Esophagus muscularis mucosa (tissue), 4 donors: Measurements from ENCODE around the gene CAMK1D.

ENCODE experiments used
- EP300 ChIP-seq: sonication (generic); formaldehyde crosslinking; IDR thresholded peaks from one replicate; pipeline ENCODE4 v1.6.1; 2017; ENCODE audit warnings: antibody characterized with exemption
- POLR2A ChIP-seq: fragments of 450-650 bp; IDR thresholded peaks from one replicate; pipeline ENCODE4 v1.6.1; 2017; ENCODE audit warnings: antibody characterized with exemption, moderate library complexity, mild to moderate bottlenecking, low read depth
- POLR2AphosphoS5 ChIP-seq, 2 donors: sonication (generic); formaldehyde crosslinking; IDR thresholded peaks; one replicate each; pipeline ENCODE4 v1.6.1; 2017; ENCODE audit warnings: antibody characterized with exemption in 2 of 2
- TF ChIP-seq, protein P1 (sequence below), 3 experiments: fragments of 200-600 bp in 2 of 3; fragments of 450-650 bp in 1 of 3; sonication (generic) in 2 of 3; IDR thresholded peaks; one replicate each; pipeline ENCODE4 v1.5.1; 2017 to 2019; ENCODE audit warnings: antibody characterized with exemption in 3 of 3, mild to moderate bottlenecking in 2 of 3, moderate library complexity in 1 of 3

DNA sequence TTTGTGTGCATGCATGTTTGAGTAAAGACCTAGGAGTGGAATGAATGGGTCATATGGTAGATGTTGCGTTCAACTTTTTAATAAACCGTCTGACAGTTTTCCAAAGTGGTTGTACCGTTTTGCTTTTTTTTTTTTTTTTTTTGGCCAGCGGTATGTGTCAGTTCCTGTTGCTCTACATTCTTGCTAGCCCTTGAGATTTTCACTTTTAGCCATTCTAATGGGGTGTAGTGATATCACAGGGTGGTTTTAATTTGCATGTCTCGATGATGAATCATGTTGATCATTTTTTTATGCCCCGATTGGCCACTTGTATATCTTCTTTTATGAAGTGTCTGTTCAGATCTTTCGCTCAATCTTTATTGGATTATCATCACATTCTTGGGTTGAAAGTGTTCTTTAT, 320.7 kb downstream of the CAMK1D start:
- TF ChIP-seq, protein P1, sequence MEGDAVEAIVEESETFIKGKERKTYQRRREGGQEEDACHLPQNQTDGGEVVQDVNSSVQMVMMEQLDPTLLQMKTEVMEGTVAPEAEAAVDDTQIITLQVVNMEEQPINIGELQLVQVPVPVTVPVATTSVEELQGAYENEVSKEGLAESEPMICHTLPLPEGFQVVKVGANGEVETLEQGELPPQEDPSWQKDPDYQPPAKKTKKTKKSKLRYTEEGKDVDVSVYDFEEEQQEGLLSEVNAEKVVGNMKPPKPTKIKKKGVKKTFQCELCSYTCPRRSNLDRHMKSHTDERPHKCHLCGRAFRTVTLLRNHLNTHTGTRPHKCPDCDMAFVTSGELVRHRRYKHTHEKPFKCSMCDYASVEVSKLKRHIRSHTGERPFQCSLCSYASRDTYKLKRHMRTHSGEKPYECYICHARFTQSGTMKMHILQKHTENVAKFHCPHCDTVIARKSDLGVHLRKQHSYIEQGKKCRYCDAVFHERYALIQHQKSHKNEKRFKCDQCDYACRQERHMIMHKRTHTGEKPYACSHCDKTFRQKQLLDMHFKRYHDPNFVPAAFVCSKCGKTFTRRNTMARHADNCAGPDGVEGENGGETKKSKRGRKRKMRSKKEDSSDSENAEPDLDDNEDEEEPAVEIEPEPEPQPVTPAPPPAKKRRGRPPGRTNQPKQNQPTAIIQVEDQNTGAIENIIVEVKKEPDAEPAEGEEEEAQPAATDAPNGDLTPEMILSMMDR (IDR thresholded peaks at IDR 0.05): no peak
- TF ChIP-seq POLR2A (no peak), EP300 (no peak), POLR2AphosphoS5 (IDR thresholded peaks at IDR 0.05) (no peak)
